Measurements from ENCODE around the gene TNS1.

Gene TNS1

DNA sequence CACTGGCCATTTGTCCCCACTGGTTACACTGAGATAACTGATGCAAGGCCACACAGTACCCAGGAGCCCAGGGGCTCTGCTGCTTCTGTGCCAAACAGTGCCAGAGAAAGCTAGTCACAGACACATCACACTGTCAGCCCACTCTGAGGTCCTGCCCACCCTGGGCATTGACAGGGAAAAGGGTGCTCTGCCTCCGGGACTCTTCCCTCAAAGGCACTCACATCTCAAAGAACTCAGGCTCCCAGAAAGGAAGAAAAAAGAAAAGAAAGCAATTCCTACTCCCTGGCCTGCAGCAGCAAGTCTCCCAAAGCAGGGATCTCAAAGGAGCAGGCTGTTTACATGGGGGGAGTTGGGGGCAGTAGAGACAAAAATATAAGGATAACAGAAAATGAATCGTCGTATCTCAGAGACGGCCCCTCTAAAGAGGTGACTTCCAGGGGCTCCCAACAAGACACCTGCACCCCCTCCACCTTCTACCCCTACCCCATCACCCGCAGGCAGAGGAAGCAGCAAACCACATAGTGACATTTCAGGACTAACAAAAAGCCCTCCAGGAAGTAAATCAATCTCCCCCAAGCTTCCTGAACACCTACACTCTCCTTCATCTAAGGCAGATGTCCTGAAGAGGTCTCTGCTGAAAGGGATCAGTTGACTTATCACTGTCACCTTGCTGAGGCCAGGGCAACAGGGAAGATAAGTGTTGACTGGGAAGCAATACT is 247.6 kb downstream of the TNS1 start:
- DNase-seq = no peak

DNA sequence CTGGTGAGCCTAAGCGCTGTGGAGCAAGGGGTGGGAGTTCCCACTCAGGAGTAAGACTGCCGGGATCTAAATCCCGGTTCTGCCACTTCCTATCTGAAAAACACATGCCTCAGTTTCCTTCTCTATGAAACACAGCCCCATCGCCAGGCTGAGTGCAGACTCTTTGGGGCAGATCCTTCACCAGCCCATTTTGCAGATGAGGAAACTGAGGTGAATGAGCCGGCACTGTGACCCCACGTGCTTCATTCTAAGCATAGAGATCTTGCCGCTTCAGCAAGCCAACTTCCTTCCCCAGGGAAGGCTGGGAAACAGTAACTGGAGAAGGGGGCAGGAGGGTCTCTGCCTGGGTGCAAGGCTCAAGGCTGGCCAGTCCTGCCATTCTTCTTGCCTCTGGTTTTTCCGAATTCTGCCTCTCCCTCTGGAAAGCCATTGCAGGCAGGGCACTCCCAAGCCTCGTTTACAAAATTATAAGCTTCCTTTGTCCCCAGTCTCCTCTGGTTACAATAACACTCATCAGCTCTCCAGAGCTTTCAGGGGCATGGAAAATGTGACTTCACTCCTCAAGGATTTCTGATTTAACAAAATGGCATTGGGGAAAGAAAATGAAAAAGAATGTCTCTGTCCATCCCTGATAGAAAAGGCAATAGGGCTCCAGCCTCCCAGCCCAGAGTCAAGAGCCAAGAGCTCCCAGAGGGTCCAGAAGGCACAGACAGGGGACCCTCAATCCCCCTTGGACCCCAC is 249.2 kb downstream of the TNS1 start:
- no peak for DNase-seq

DNA sequence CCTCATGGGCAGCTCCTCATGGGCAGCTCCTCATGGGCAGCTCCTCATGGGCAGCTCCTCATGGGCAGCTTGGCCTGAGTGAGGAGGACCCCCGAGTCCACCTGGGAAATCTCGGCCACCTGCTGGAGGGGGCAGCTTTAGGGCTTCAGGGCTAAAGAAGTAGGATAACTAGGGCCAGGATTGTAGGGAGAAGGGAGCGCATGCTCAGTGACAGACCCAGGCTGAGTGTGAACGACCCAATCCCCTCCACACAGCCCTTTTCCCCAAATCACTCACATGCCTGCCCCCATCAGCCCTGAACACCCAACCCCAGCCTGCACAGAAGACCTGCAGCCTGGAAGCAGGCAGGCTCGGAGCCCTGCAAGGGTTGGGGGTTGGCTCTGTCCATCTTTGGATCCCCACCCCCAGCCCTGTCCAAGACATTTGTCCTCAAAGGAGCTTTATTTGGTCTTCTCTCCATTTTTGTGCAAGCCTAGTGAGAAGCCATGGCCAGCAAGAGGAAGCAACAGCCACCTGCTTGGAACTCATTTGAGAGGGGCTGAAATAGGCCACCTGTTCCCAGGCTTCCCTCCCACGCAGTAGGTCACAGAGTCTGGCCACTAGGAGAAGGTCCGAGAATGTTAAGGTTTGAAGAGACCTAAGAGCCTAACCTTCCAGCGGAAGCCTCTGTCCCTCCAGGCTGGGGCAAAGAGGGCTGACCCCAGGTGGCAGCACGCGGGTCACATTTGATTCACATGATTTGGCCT is 249.9 kb downstream of the TNS1 start:
- no peak for DNase-seq

DNA sequence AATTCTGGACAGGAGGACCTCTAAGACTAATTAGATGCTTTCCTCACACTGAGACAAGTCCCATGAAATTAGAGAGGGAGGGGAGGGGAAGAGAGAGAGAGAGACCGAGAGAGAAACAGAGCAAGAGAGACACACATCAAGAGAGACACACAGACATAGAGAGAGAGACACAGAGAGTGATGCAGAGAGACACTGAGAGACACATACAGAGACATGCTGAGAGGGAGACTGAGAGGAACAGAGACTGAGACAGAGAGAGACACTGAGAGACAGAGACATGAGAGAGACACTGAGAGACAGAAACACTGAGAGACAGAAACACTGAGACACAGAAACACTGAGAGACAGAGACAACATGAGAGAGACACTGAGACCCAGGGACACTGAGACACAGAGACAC is 250.8 kb downstream of the TNS1 start:
- DNase-seq = no peak

GRCh38 chr2:217751192-217751591 is 251.6 kb downstream of the TNS1 start:
- no peak for DNase-seq
